Measurements from ENCODE around the gene ABCA4. TPM values are rescaled to one million over a fixed set of nuclear protein-coding genes. Genes with fewer than 3 reads are reported as not detected.
A peak's percentile ranks its signal among the peaks of the same experiment; 100 is the strongest.

Gene ABCA4
- polyA plus RNA-seq, 4 donors, result 4.7 to 13.2 (median 9.1) TPM

DNA sequence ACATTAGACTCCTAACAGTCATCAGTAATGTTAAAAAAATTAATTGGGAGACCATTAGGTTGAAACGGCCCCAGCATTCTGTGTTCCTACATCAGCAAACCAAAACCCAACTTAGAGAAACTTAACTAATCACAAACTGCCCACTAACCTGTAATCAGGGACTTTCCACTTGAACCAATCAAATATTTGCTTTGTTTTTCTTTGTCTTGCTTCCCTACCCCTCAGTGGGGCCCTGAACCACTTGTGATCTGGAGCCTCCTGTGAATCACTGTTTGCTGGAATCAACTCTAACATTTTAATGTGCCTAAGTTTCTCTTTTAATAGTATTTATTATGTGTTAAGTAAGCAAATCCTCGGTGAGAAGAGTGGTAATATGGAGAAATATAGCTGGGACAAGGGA is 64.0 kb downstream of the ABCA4 start:
- no peak for DNase-seq (ENCODE audit: low read depth in 4 of 4, low spot score in 2 of 4)

DNA sequence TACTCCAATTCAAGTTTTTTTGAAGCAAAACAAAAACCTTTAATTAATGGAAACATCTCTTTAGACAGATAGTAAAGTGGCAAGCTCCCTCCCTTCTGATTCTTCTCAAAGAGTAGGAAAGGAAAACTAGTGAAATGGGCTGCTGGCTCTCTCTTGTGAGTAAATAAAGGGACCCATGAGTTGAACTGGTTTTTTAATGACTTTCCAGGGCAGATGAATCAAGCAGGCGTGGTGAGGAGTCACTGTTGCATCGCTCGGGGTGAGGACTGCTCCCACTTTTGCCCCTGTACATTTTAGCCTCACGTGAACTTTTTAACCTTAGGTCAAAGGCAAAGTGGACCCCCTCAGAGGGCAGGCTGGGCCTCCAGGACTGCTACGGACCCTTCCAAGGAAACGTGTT is 64.8 kb downstream of the ABCA4 start:
- DNase-seq (ENCODE audit: low read depth in 4 of 4, low spot score in 2 of 4), result no peak

DNA sequence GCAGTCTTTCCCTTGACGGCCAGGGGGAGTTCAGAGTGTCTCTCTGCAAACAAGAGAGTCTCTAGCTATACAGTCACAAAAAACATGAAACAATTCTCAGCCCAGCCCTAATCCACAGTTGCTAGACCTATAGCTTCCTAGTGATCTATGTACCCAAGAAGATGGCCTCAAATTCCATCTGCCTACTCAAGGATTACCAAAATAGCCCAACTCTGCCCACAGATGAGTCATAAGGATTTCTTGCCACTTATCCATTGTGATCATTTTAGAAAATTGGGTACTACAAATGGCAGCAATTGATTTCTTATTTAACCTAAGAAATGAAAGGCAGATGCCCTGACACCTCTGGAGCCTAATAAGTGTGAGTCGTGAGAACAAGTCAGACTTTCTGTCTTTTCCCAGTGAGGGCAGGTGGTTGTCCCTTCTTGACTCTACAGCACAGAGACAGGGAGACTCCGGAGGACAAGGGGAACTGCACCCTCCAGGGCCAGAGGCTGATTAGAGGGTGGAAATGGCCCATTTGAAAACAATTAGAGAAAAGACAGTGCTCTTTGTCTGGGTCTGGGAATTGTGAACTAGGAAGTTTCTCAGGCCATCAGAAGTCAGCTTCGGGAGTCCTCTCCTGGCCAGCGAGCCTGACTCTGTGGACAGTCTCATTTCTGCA is 65.4 kb downstream of the ABCA4 start:
- DNase-seq (ENCODE audit: low read depth in 4 of 4, low spot score in 2 of 4), result no peak

DNA sequence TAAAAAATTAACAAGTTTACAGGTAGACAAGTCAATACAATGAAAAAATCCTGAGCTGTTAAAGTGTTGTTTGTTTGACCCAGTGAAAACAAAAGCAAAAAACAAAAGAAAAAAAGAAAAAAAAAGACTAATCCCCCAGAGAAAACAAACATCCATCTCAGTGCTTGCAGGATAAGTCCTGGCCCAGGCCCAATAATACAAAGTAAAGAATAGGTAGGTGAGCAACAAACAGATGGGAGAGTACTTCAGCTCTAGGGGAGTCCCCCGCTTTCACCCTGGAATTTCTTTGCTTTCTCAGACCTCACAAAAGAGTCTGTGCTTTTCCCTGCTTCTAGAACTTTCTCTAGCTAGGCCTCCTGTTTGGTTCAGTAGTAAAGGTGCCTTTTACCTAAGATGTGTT is 70.3 kb downstream of the ABCA4 start:
- no peak for DNase-seq (ENCODE audit: low read depth in 4 of 4, low spot score in 2 of 4)

DNA sequence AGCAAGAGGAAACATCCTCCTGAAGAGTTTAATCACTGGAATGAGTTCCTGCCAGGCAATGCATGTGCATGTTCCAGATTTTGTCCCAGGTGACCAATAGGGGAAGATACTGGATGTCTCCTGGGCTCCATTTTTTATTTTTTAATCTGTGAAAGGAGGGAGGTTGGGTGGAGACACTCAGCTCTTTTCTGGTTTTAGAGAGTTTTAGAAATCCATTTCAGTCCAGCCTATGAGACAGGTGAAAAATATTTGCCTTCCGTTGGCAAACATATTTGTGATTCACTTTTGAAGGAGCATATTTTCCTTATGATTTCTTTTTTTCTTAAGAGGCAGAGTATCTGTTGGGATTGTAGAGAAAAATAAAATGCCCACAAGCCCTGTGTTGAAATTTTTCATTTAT is 70.7 kb downstream of the ABCA4 start:
- no peak for DNase-seq (ENCODE audit: low read depth in 4 of 4, low spot score in 2 of 4)

DNA sequence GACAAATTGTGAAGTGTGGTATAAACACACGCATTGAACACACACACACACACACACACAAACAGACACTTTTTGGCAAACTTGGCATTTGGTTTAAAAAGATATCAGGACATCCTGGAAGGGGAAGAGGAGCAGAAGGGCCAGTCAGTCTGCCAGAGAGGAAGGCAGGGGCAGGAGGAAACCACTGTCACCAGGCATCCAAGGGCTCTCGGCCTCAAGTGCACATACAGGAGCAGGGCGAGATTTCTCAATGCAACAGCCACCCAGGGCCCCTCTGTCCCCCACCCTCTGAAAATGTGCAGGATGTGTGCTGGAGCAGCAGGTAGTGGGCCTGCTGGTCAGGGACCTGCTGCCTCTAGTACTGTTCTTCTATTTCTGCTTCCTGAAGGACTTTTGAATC is 71.2 kb downstream of the ABCA4 start:
- DNase-seq (ENCODE audit: low read depth in 4 of 4, low spot score in 2 of 4), result no peak

DNA sequence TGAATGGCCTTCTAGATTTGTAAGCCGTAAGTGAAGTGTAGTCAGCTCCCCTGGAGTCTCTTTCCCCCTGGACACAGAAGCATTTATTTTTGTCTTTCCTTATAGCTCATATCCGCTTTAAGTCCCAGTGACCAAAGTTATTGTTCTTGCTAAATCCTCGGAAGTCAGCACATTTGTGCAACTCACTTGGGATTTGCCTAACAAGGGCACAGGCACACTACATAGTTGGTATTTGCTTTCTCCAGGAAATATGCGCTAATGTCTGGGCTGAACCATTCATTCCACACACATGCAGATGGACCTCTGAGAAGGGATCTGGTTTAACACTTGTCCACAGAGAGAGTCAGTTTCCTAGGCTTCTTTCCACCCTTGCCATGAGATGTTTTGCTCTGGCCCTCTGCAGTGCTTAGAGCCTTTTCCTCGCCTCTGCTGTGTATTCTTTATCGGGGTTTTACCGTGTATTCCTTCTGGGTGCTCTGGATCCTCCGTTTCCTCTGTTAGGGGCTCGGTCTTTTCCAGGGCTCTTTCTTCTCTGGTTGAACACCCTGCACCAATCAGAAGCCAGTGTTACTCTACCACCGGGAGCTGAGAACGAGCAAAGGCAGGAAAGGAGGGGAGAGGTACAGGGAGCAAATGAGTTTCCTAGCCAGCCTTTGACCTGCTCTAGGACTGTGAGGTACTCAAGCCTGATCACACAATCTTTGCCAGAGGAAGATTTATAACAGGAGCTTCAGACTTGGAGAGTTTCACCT is 72.4 kb downstream of the ABCA4 start:
- DNase-seq (ENCODE audit: low read depth in 4 of 4, low spot score in 2 of 4), result no peak

DNA sequence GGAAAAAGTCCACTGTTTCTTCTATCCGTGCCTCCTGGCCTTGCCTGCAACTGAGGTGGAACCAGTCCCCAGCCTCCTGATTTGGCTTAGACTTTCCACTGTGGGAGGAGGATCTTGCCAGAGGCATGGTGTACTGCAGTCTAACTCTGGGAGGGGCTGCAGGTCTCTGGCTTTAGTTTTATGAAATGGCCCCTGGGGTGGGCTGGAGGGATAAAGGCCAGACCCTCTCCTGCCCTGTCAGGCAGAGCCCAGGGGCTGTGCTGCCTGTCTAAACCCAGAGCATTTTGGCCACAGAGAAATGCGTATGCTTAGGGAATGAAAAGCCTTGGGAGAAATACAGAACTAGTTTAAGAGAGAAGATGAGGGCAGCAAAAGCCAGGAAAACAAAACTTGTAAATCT is 73.0 kb downstream of the ABCA4 start:
- DNase-seq (ENCODE audit: low read depth in 4 of 4, low spot score in 2 of 4), result no peak

DNA sequence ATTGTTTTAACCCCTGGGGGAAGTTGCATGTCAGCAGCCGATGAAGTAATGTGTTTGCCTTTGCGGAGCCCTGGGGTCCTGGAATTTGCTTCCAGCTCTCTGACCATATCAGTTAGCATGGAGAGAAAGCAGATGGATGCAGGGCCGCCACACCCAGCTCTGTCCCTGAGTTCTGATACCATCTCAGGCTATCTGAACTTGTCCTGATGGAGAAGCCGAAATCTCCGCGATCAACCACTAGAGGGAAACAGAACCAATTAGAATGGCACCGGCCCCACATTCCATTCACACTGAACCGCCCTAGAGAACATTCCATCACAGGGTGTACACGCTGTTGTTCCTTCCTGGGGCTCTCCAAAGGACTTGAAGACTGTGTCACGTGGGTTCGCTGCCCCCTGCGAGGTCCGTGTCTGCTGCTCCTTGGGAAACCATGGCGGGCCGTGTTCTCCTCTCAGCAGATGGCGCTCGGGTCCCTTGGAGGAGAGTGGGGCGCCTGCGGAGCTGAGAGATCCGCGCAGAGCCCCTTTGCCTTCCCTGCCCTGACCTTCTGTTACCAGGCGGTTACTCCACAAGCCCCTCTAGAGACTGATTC is 75.4 kb downstream of the ABCA4 start:
- peak in 1 of 4 donors; percentile 80 for DNase-seq (ENCODE audit: low read depth in 4 of 4, low spot score in 2 of 4)

DNA sequence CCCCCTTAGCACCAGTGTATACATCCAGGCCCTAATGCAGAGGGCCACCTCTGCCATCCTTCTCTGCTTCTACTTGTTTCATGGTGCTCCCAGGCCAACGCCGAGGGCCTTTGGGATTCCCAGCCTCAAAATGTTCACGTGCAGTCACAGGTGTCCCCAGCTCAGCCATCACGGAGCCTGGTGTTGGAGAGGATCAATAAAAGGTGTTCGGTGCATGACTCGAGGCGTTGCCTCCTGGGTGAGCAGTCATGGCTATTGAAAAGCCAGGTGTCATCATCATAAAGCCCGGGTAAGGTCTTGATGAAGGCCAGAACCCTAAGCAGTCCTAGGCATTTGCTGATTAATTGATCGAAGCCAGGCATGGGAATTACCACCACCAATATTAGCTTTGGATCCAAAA is 76.1 kb downstream of the ABCA4 start:
- no peak for DNase-seq (ENCODE audit: low read depth in 4 of 4, low spot score in 2 of 4)

DNA sequence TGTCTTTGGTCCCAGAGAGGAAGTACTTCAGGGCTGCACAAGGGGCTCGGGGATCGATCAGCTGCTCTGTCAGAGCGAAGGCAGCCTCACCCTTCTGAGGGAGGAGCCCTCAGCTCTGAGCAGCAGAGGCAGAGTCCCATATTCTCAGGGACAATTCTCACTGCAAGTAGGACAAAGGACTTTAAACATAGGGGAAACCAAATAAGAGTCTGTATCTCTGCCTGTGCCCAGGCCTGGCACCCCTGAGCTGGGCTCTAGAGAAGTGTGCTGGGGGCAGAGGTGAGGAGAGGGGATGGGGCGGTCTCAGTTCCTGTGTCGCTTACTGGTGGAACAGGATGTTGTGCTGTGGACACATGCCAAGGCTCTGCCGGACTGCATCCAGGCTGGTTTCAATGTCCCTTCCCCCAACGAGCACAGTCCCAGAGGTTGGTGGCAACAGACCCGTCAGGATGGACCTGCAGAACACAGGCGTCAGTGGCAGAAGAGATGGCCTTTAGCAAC is 76.6 kb downstream of the ABCA4 start:
- no peak for DNase-seq (ENCODE audit: low read depth in 4 of 4, low spot score in 2 of 4)

DNA sequence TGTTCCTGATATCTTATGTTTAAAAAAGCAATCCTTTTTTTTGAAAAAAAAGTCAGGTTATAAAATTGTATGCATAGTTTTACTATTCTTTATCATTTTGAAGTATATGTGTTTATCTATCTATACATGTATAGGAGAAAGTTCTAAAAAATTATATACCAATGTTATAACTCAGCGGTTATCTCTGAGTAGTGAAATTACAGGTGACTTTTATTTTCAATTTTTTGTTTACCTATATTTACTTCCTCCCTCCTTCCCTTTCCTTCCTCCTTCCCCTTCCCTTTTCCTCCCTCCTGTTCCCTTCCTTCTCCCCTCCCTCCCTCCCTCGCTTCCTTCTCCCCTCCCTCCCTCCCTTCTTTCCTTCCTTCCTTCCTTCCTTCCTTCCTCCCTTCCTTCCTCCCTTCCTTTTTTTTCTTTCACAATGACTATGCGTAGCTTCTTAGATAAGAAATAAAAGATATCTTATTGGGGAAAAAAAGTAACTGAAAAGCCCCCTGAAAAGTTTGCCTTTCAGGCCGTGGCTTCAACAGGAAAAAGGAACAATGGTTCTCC is 77.1 kb downstream of the ABCA4 start:
- DNase-seq (ENCODE audit: low read depth in 4 of 4, low spot score in 2 of 4), result no peak

DNA sequence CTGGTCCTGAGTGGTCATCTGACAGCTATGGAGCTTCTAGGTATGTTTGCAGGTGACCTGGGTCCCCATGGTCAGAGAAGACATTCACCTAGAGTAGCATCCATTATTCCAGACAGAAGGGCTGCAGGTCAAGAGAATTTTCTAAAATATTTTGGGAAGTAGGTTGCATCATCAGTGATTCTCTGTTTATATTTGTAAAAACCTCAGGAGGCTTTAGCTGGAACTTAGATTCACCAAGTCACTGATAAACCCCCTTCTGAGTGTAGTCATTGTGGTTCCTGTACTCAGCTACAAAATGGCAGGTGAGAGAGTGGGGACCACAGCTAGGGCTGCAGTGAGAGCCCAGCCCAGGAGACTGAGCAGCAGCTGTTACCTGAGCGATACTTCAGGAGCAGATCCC is 78.6 kb downstream of the ABCA4 start:
- no peak for DNase-seq (ENCODE audit: low read depth in 4 of 4, low spot score in 2 of 4)

DNA sequence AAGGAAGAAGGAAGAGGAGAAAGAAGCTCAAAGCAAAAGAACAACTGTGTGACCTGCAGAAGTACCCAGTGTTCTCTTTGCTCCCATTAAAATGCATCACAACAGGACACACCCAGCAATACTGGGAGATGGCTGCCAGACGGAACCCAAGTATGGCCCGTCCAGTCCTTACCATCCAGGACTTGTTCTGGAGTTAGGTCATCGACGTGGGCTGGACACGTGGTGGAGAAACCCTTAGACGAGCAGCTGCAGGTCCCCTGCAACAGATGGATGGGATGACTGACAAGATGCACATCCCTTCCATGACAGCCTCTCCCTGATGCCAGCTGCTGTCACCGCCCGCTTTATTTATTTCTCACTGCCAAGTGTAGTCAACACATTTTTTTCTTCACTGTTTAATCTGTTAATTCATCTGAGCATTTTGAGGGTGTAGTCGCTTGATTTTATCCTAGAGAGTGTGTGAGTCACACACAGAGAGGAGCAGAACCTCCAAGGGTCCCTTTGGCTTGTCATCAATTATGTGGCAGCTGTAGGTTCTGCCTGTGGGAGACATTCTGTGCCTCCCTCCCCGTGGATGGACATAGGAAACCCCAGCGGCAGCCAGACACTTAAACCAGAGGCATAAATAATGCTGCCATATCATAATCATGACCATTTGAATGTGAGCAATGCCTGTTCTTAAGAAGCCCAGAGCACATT is 80.9 kb downstream of the ABCA4 start:
- DNase-seq (ENCODE audit: low read depth in 4 of 4, low spot score in 2 of 4), result no peak

DNA sequence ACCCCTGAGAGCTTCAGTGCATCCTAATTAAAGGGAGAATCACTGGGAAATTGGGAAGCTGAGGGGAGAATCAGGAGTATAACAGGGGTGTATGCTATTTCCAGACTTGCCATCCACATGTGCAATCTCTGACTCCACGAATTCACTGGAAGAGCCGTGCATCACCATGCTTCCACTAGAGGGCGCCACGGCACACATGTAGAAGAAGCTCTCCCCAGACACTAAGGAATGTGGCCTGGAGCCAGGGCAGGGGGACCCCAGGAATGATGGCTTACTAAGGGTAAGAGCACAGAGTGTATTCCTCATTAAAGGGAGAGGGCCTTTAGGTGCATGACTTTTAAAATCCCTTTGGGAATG is 81.5 kb downstream of the ABCA4 start:
- peak in 1 of 4 donors; percentile 65 for DNase-seq (ENCODE audit: low read depth in 4 of 4, low spot score in 2 of 4)

DNA sequence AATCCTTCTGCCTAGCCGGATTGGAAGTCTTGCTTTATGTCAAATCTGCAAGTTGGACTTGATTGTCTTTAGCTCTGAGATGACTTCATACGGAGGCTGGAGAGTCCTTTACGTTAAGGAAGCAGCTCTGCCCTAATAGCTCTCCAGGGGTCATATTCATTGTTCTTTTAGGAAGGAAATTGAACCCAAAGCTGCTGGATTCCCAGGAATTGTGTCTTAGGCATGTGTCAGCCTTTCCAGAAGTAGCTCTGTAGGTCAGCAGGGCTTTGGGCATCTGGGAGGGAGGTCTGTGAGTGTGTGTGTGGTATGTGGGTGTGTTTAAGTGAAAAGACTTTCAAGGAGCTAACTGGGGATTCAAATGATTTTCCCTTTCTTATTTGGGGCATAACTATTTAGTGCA is 82.4 kb downstream of the ABCA4 start:
- DNase-seq (ENCODE audit: low read depth in 4 of 4, low spot score in 2 of 4), result no peak

DNA sequence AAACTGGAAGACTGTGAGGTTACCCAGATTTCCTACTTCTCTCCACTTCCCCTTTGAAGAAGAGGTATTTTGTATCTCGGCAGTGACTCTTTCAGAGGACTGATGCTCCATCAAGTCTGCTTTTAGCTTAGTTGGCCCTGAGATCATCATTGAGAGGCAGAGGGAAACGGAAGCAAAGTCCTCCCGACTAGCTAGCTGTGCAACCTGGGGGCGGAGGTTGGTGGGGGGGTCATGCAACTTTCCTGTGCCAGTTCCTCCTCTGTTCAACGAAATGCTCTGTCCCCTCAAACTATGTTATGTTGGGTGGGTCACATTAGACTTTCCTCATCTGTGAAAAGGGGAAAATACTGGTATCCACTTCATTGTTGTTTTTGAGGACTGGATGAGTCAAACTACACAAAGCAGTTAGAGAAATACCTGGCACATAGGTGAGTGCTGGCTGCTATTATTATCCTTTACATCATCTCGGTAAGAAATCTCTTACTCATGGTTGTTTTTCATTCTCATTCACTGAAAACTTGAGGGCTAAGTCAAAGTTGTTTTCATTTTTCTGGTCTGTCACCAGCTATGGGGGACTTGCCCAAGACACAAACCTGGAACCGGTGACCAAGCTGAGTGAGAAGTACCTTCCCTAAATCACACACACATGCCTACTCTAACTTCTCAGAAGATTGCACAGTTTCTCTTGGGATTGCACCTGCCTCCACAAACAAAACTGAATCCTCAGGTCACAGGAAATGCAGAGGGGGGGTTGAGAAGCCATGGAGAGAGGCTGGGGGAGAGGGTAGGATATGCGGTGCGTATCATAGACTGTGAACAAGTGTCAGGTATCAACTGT is 83.3 kb downstream of the ABCA4 start:
- no peak for DNase-seq (ENCODE audit: low read depth in 4 of 4, low spot score in 2 of 4)

DNA sequence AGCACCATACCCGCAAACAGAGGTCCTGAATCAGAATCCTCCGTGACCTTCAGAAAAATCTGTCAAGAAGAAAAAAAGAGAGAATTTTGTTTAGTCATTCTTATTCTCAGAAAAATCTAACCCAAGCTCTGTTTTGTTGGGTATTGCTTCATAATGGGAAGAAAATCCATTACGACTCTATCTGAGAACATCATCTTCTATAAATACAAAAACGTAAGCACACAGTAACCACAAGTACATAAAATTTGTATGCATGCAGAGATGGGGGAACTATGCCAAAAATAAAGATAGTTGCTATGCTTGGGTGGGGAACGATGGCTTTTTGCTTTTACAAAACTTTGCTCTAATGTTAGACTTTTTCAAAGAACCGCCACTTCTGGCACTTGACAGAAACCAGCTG is 84.2 kb downstream of the ABCA4 start:
- no peak for DNase-seq (ENCODE audit: low read depth in 4 of 4, low spot score in 2 of 4)

DNA sequence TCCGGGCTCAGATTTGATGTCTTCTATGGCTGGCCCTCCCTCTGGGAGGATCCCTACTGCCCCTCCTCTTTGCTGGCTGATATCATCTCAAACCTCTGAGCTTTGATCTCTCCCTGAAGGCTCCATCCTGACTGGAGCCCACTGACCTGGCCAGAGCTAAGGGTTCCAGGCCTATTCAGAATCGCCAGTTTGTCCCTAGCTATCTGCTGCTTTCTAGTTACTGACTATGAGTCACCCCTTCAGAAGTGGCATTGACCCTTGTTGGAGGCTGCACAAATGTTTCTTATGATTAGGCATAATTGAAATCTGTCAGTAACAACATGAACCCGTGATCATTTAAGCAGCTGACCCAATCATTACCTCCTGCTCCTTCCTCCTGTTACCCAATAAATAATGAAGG is 87.1 kb downstream of the ABCA4 start:
- no peak for DNase-seq (ENCODE audit: low read depth in 4 of 4, low spot score in 2 of 4)

DNA sequence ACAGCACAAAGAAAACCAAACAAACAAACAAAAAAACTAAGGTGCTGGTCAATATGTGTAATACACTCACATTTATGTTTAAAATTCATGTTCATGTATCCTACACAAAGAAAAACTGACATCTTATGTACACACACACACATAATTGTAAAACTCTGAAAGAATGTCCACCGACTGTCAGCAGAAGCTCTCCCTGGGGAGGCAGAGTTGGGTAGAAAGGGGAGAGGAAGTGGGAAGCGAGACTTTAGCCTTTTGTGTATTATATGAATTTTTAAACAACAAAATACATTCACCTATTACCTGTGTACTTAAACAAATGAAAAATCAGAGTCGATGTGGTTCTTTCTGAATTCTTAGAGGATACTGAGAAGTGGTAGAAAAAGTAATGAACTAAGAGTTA is 88.3 kb downstream of the ABCA4 start:
- no peak for DNase-seq (ENCODE audit: low read depth in 4 of 4, low spot score in 2 of 4)
